ENCODE data around the gene EDC4. TPM values are rescaled to one million over a fixed set of nuclear protein-coding genes. Genes with fewer than 3 reads are reported as not detected.
"Not testable (repeated sequence)": the region's sequence is repeated elsewhere in the genome, so short reads cannot be mapped to it uniquely, and the experiment has no call there.

The EDC4 gene
- total RNA-seq (10 to 100 TPM; 40.8 to 46.7 TPM), polyA plus RNA-seq (ENCODE audit: insufficient read length in 2 of 2) (10 to 100 TPM; 92.0 to 97.9 TPM)
- long read RNA-seq, donor 1 = 0 reads
- long read RNA-seq, donor 2 = 0 reads
- long read RNA-seq, donor 3, full-length matches to known transcripts = 1 of 1 reads
- long read RNA-seq, donor 3, partial matches to known transcripts = 0 of 1 reads
- long read RNA-seq, donor 3, other reads (novel, unspliced or antisense) = 0 of 1 reads
- long read RNA-seq, donor 4, full-length matches to known transcripts = 3 of 3 reads
- long read RNA-seq, donor 4, partial matches to known transcripts = 0 of 3 reads
- long read RNA-seq, donor 4, other reads (novel, unspliced or antisense) = 0 of 3 reads

DNA sequence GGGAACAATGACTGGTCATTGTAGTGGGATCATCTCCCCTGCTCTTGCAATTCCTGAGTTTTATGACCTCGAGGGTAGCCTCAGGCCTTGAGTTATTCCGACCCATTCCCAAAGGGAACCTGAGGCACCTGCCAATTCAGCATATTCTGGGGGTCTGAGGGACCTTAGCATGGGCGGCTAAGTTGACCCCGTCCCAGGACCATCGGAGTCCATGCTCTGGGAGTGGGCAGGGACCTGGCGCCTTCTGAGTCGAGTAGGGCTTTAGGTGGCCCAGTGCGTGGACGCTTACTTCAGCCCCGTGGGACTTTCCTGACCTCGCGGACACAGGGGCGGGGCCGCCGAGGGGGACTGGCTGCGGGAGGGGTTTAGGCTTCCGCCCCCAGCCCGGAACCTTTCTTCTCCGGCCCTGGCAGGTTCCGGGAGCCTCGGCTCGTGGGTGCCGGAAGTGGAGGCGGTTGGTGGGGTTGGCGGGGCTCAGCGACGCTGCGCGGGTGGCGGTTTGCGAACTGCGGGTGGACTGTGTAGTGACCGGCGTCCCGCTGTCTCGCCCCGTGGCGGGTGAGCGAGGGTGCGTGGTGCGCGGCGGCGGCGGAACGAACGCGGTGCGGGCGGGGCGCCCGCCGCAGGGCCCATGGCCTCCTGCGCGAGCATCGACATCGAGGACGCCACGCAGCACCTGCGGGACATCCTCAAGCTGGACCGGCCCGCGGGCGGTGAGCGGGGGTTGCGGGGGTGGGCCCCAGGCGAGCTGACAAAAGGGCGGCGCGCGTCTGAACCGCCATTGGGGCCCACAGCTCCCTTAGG, at the start of gene EDC4:
EDC4 (plus strand) TSS at position 422 of the 804 bp plus-strand sequence; CDS start at position 632, 210 bp downstream.
- Histone ChIP-seq H3K27me3 (ENCODE audit: control insufficient read depth, insufficient read depth, low read length) (no peaks in the 10 kb centered on the region), H3K4me1 (ENCODE audit: control insufficient read depth, insufficient read depth, low read length) (peaks cover 22% of the 10 kb centered on the region), H3K27ac (ENCODE audit: low read depth, low read length) (peak within 1 kb of the TSS; percentile 64), H3K9me3 (ENCODE audit: control insufficient read depth, insufficient read depth, low read length) (no peaks in the 10 kb centered on the region), H3K36me3 (ENCODE audit: control insufficient read depth, insufficient read depth, low read length) (peaks cover 56% of the 10 kb centered on the region), H3K4me3 (ENCODE audit: low read depth, low read length) (peak within 1 kb of the TSS; percentile 78)
- peak in 5 of 6 donors; percentile 44 to 92 (median 64) for DNase-seq (ENCODE audit: low read depth in 4 of 6, low spot score in 6 of 6)
- 1% methylated on average over 72 of the region's 72 CpGs for WGBS (ENCODE audit: insufficient coverage)

- no peak for DNase-seq (ENCODE audit: low read depth in 4 of 6, low spot score in 6 of 6)
- Histone ChIP-seq H3K4me1 (ENCODE audit: control insufficient read depth, insufficient read depth, low read length) (no peaks in the 10 kb centered on the region), H3K4me3 (ENCODE audit: low read depth, low read length) (no peak overlapping the region), H3K27ac (ENCODE audit: low read depth, low read length) (no peak overlapping the region), H3K27me3 (ENCODE audit: control insufficient read depth, insufficient read depth, low read length) (no peaks in the 10 kb centered on the region), H3K36me3 (ENCODE audit: control insufficient read depth, insufficient read depth, low read length) (peaks cover 59% of the 10 kb centered on the region), H3K9me3 (ENCODE audit: control insufficient read depth, insufficient read depth, low read length) (no peaks in the 10 kb centered on the region)
- 77% methylated on average over 8 of the region's 8 CpGs for WGBS (ENCODE audit: insufficient coverage)
Measured at GRCh38 chr16:67825119-67825518, 47.7 kb upstream of the EDC4 start.

- 96% methylated on average over 14 of the region's 14 CpGs for WGBS (ENCODE audit: insufficient coverage)
- no peaks in the 10 kb centered on the region for H3K9me3 ChIP-seq (ENCODE audit: control insufficient read depth, insufficient read depth, low read length)
- H3K36me3 ChIP-seq (ENCODE audit: control insufficient read depth, insufficient read depth, low read length) = peaks cover 63% of the 10 kb centered on the region
Measured at GRCh38 chr16:67825906-67826305, 46.9 kb upstream of the EDC4 start.

DNA sequence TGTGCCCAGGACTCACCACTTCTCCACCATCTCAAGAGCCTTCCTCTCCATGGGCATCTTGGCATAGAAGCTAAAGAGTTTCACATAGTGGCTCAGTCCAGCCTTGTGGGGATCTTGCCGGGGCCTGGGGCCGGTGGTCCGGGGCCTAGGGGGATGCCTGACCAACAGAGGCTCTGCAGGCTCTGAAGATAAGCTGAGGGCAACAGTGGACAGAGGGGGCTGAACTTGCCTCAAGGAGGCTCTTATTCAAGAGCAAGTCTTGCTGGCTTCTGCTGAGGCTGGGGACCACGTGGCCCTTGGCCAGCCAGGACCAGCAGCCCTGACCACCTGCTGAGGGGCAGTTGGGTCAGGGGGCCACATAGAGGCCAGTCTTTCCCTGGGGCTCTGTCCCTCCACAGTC, 44.2 kb upstream of the EDC4 start:
- no peak for DNase-seq (ENCODE audit: low read depth in 4 of 6, low spot score in 6 of 6)
- Histone ChIP-seq H3K27ac (ENCODE audit: low read depth, low read length) (no peak overlapping the region), H3K27me3 (ENCODE audit: control insufficient read depth, insufficient read depth, low read length) (no peaks in the 10 kb centered on the region), H3K4me3 (ENCODE audit: low read depth, low read length) (no peak overlapping the region), H3K36me3 (ENCODE audit: control insufficient read depth, insufficient read depth, low read length) (peaks cover 72% of the 10 kb centered on the region), H3K4me1 (ENCODE audit: control insufficient read depth, insufficient read depth, low read length) (peaks cover 11% of the 10 kb centered on the region), H3K9me3 (ENCODE audit: control insufficient read depth, insufficient read depth, low read length) (no peaks in the 10 kb centered on the region)
- WGBS (ENCODE audit: insufficient coverage) = 96% methylated on average over 4 of the region's 4 CpGs

More at GRCh38 chr16:67825906-67826305, 46.9 kb upstream of the EDC4 start:
- H3K27ac ChIP-seq (ENCODE audit: low read depth, low read length) = no peak overlapping the region
- no peaks in the 10 kb centered on the region for H3K27me3 ChIP-seq (ENCODE audit: control insufficient read depth, insufficient read depth, low read length)
- H3K4me3 ChIP-seq (ENCODE audit: low read depth, low read length) = no peak overlapping the region
- H3K4me1 ChIP-seq (ENCODE audit: control insufficient read depth, insufficient read depth, low read length) = no peaks in the 10 kb centered on the region
- DNase-seq (ENCODE audit: low read depth in 4 of 6, low spot score in 6 of 6) = no peak

- no peaks in the 10 kb centered on the region for H3K27me3 ChIP-seq (ENCODE audit: control insufficient read depth, insufficient read depth, low read length)
- 4% methylated on average over 3 of the region's 3 CpGs for WGBS (ENCODE audit: insufficient coverage)
- peak in 1 of 6 donors; percentile 5 for DNase-seq (ENCODE audit: low read depth in 4 of 6, low spot score in 6 of 6)
Measured at GRCh38 chr16:67833030-67833414, 39.8 kb upstream of the EDC4 start.

GRCh38 chr16:67833415-67834241, 39.2 kb upstream of the EDC4 start:
- Histone ChIP-seq H3K4me3 (ENCODE audit: low read depth, low read length) (peak overlapping the region; percentile 71), H3K27me3 (ENCODE audit: control insufficient read depth, insufficient read depth, low read length) (no peaks in the 10 kb centered on the region), H3K36me3 (ENCODE audit: control insufficient read depth, insufficient read depth, low read length) (peaks cover 36% of the 10 kb centered on the region), H3K27ac (ENCODE audit: low read depth, low read length) (peak overlapping the region; percentile 26), H3K4me1 (ENCODE audit: control insufficient read depth, insufficient read depth, low read length) (peaks cover 15% of the 10 kb centered on the region), H3K9me3 (ENCODE audit: control insufficient read depth, insufficient read depth, low read length) (no peaks in the 10 kb centered on the region)
- WGBS (ENCODE audit: insufficient coverage) = 0% methylated on average over 47 of the region's 49 CpGs
- peak; percentile 85 to 98 (median 90) for DNase-seq (ENCODE audit: low read depth in 4 of 6, low spot score in 6 of 6)

More at GRCh38 chr16:67833030-67833414, 39.8 kb upstream of the EDC4 start:
- H3K27ac ChIP-seq (ENCODE audit: low read depth, low read length) = peak overlapping the region; percentile 26
- no peaks in the 10 kb centered on the region for H3K9me3 ChIP-seq (ENCODE audit: control insufficient read depth, insufficient read depth, low read length)
- H3K4me1 ChIP-seq (ENCODE audit: control insufficient read depth, insufficient read depth, low read length) = peaks cover 15% of the 10 kb centered on the region
- peak overlapping the region; percentile 71 for H3K4me3 ChIP-seq (ENCODE audit: low read depth, low read length)
- peaks cover 42% of the 10 kb centered on the region for H3K36me3 ChIP-seq (ENCODE audit: control insufficient read depth, insufficient read depth, low read length)

DNA sequence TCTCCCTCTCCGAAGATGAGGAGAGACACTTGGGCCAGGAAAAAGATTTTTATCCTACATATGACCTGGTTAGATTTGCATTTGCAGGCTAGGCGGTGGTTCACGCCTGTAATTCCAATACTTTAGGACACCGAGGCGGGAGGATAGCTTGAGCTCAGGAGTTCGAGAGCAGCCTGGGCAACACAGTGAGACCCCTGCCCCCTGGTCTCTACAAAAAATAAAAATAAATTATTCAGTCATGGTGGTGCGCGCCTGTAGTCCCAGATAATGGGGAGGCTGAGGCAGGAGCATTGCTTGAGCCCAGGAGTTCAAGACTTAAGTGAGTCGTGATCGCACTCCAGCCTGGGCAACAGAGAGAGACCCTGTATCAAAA, 38.6 kb upstream of the EDC4 start:
- DNase-seq (ENCODE audit: low read depth in 4 of 6, low spot score in 6 of 6) = no peak
- H3K4me1 ChIP-seq (ENCODE audit: control insufficient read depth, insufficient read depth, low read length) = peaks cover 15% of the 10 kb centered on the region
- peaks cover 30% of the 10 kb centered on the region for H3K36me3 ChIP-seq (ENCODE audit: control insufficient read depth, insufficient read depth, low read length)
- H3K27ac ChIP-seq (ENCODE audit: low read depth, low read length) = no peak overlapping the region
- no CpG with 5 or more reads among the region's 10 CpGs for WGBS (ENCODE audit: insufficient coverage)
- peak overlapping the region; percentile 71 for H3K4me3 ChIP-seq (ENCODE audit: low read depth, low read length)
- H3K9me3 ChIP-seq (ENCODE audit: control insufficient read depth, insufficient read depth, low read length) = no peaks in the 10 kb centered on the region
- no peaks in the 10 kb centered on the region for H3K27me3 ChIP-seq (ENCODE audit: control insufficient read depth, insufficient read depth, low read length)

- H3K27ac ChIP-seq (ENCODE audit: low read depth, low read length); H3K27me3 ChIP-seq (ENCODE audit: control insufficient read depth, insufficient read depth, low read length); H3K4me3 ChIP-seq (ENCODE audit: low read depth, low read length); DNase-seq (ENCODE audit: low read depth in 4 of 6, low spot score in 6 of 6); H3K9me3 ChIP-seq (ENCODE audit: control insufficient read depth, insufficient read depth, low read length); H3K36me3 ChIP-seq (ENCODE audit: control insufficient read depth, insufficient read depth, low read length): not testable (repeated sequence)
- 98% methylated on average over 7 of the region's 10 CpGs for WGBS (ENCODE audit: insufficient coverage)
- peaks cover 21% of the 10 kb centered on the region for H3K4me1 ChIP-seq (ENCODE audit: control insufficient read depth, insufficient read depth, low read length)
Measured at GRCh38 chr16:67837190-67837589, 35.7 kb upstream of the EDC4 start.

DNA sequence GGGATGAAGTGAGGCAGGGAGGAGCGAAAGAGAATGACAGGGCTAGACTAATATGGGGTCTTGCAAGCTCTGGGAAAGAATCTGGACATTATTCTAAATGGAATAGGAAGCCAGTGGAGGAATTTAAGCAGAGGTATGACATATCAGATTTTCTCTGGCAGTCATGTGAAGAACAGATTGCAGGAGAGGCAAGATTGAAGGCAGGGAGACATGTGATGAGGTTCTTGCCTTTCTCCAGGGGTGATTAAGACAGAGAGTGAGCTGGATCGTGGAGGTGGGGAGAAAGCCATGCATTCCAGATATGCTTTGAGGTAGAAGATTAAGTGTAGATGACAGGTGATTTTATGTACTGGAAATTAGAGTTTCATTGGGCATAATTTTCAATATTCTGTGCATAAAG, 35.0 kb upstream of the EDC4 start:
- Histone ChIP-seq H3K4me1 (ENCODE audit: control insufficient read depth, insufficient read depth, low read length) (peaks cover 19% of the 10 kb centered on the region), H3K27ac (ENCODE audit: low read depth, low read length) (no peak overlapping the region), H3K27me3 (ENCODE audit: control insufficient read depth, insufficient read depth, low read length) (no peaks in the 10 kb centered on the region), H3K36me3 (ENCODE audit: control insufficient read depth, insufficient read depth, low read length) (no peaks in the 10 kb centered on the region), H3K4me3 (ENCODE audit: low read depth, low read length) (no peak overlapping the region), H3K9me3 (ENCODE audit: control insufficient read depth, insufficient read depth, low read length) (no peaks in the 10 kb centered on the region)
- DNase-seq (ENCODE audit: low read depth in 4 of 6, low spot score in 6 of 6) = no peak
- WGBS (ENCODE audit: insufficient coverage) = 94% methylated on average over 2 of the region's 2 CpGs

All from spinal cord (tissue), 10 donors.